OCI-LY3 (cell line): ENCODE data around the gene CHMP3.
"Not testable (repeated sequence)": the region's sequence is repeated elsewhere in the genome, so short reads cannot be mapped to it uniquely, and the experiment has no call there.

ENCODE experiments used
- H2AFZ ChIP-seq: fragments of 200-600, 300-600 bp; shearing (Covaris generic); 2 replicates; pipeline ENCODE4 v1.6.0; 2014; ENCODE audit warnings: antibody characterized with exemption, low read depth, low read length
- H3K27ac ChIP-seq: fragments of 200-600, 300-600 bp; sonication (generic); 2 replicates; pipeline ENCODE4 v1.5.1; 2014; ENCODE audit warnings: mild to moderate bottlenecking, low read length, moderate library complexity, mixed read lengths
- H3K27me3 ChIP-seq: fragments of 200-600, 300-600 bp; sonication (generic); 2 replicates; pipeline ENCODE4 v1.6.1; 2014; ENCODE audit warnings: low read depth, low read length, mixed read lengths
- H3K36me3 ChIP-seq: fragments of 200-600, 300-600 bp; sonication (generic); replicated peaks from 2 replicates; pipeline ENCODE3; 2014; ENCODE audit warnings: low read depth, low read length, mixed read lengths
- H3K4me1 ChIP-seq: fragments of 300-600, 200-600 bp; sonication (generic); 2 replicates; pipeline ENCODE4 v1.6.1; 2014; ENCODE audit warnings: low read length, mixed read lengths
- H3K4me2 ChIP-seq: fragments of 200-600, 300-600 bp; sonication (generic); 2 replicates; pipeline ENCODE4 v1.6.1; 2014; ENCODE audit warnings: low read length, mixed read lengths
- H3K4me3 ChIP-seq: fragments of 300-600, 200-600 bp; sonication (generic); 2 replicates; pipeline ENCODE4 v1.5.1; 2014; ENCODE audit warnings: antibody characterized with exemption, mild to moderate bottlenecking, low read length, moderate library complexity
- H3K79me2 ChIP-seq: fragments of 300-600, 200-600 bp; shearing (Covaris generic); 2 replicates; pipeline ENCODE4 v1.6.1; 2014; ENCODE audit warnings: mild to moderate bottlenecking, low read length, mixed read lengths
- H3K9ac ChIP-seq: fragments of 300-600, 200-600 bp; shearing (Covaris generic); 2 replicates; pipeline ENCODE4 v1.6.0; 2014; ENCODE audit warnings: mild to moderate bottlenecking, low read length, moderate library complexity
- H3K9me3 ChIP-seq: fragments of 200-600, 300-600 bp; shearing (Covaris generic); 2 replicates; pipeline ENCODE4 v1.6.1; 2014; ENCODE audit warnings: low read length, mixed read lengths; ENCODE audit not compliant: insufficient read depth
- H4K20me1 ChIP-seq: fragments of 200-600, 300-600 bp; sonication (generic); 2 replicates; pipeline ENCODE4 v1.6.1; 2016; ENCODE audit warnings: low read length, mixed read lengths; ENCODE audit not compliant: insufficient read depth
- CTCF ChIP-seq: fragments of 200-600, 300-600 bp; sonication (generic); IDR thresholded peaks from 2 replicates; pipeline ENCODE4 v1.5.1; 2014; ENCODE audit warnings: antibody characterized with exemption, low read length, low read depth
- EZH2phosphoT487 ChIP-seq: fragments of 200-600 bp; shearing (Covaris generic); IDR thresholded peaks from 2 replicates; pipeline ENCODE4 v1.6.1; 2018; ENCODE audit warnings: antibody characterized with exemption, mixed run types, low read depth

The CHMP3 gene

DNA sequence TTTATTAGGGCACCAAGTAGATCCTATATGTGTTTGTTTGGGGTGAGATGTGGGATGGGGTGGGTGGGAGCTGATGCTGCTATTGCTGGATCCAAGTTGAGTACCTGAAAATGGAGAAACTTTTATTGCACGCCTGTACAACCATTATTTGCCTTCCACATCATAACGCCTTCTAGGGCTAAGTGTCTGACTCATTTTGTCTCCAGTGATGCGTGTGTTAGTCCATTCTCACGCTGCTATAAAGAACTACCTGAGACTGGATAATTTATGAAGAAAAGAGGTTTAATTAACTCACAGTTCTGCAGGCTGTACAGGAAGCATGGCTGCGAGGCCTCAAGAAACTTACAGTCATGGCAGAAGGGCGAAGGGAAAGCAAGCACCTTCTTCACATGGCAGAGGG lies 63.9 kb downstream of the CHMP3 start:
- Histone ChIP-seq H3K27me3 (no peaks in the 10 kb centered on the region), H3K27ac (no peak overlapping the region), H3K36me3 (peaks cover 91% of the 10 kb centered on the region), H3K79me2 (no peaks in the 10 kb centered on the region), H2AFZ (no peak overlapping the region), H3K4me1 (peaks cover 10% of the 10 kb centered on the region; the same call in 1 of the 2 replicates), H4K20me1 (0 out of 2 replicates have a peak, but pooled peaks cover 5% of the 10 kb centered on the region), H3K4me3 (no peak overlapping the region), H3K4me2 (no peak overlapping the region), H3K9ac (no peak overlapping the region), H3K9me3 (no peaks in the 10 kb centered on the region)
- TF ChIP-seq CTCF, result no peak

GRCh38 chr2:86498468-86499260 lies 64.6 kb downstream of the CHMP3 start:
- H3K4me3 ChIP-seq, result no peak overlapping the region
- no peak overlapping the region for H3K27ac ChIP-seq
- no peak overlapping the region for H3K9ac ChIP-seq
- H3K4me2 ChIP-seq, result no peak overlapping the region
- H3K79me2 ChIP-seq, result no peaks in the 10 kb centered on the region
- peaks cover 93% of the 10 kb centered on the region for H3K36me3 ChIP-seq
- H4K20me1 ChIP-seq, result 0 out of 2 replicates have a peak, but pooled peaks cover 9% of the 10 kb centered on the region
- peaks cover 10% of the 10 kb centered on the region; the same call in 1 of the 2 replicates for H3K4me1 ChIP-seq
- H3K27me3 ChIP-seq, result no peaks in the 10 kb centered on the region
- H2AFZ ChIP-seq, result no peak overlapping the region
- H3K9me3 ChIP-seq, result no peaks in the 10 kb centered on the region
- TF ChIP-seq EZH2phosphoT487 (no peak), CTCF (no peak)

- H3K4me3 ChIP-seq, H3K9ac ChIP-seq, H3K9me3 ChIP-seq, H3K27me3 ChIP-seq, H2AFZ ChIP-seq, H3K79me2 ChIP-seq, H3K4me2 ChIP-seq, H3K4me1 ChIP-seq, H3K27ac ChIP-seq: not testable (repeated sequence)
- Histone ChIP-seq H3K36me3 (peaks cover 92% of the 10 kb centered on the region), H4K20me1 (0 out of 2 replicates have a peak, but pooled peaks cover 11% of the 10 kb centered on the region)
Measured at GRCh38 chr2:86496391-86496790, 66.9 kb downstream of the CHMP3 start.

DNA sequence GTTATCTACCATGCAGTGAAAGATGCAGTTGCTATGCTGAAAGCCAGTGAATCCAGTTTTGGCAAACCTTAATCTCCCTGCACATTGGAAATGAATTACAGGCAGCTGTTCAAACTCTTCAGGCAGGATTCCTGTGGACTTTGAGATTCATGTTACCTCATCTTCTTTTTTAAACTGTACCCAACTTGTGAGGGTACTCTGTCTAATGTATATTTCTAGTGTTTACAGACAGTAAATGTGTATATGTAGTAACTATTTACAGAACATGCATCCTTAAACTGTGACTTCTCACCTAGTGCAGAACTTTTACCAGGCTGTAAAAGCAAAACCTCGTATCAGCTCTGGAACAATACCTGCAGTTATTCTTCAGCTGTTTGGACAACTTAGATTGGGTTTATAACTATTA lies 71.2 kb downstream of the CHMP3 start:
- Histone ChIP-seq H3K9ac (no peak overlapping the region), H3K79me2 (no peaks in the 10 kb centered on the region), H3K4me3 (no peak overlapping the region), H3K4me2 (no peak overlapping the region), H3K4me1 (no peaks in the 10 kb centered on the region), H4K20me1 (peaks cover 26% of the 10 kb centered on the region; the same call in 1 of the 2 replicates), H2AFZ (no peak overlapping the region), H3K27ac (no peak overlapping the region), H3K9me3 (no peaks in the 10 kb centered on the region), H3K27me3 (no peaks in the 10 kb centered on the region), H3K36me3 (peaks cover 95% of the 10 kb centered on the region)
- TF ChIP-seq CTCF (no peak), EZH2phosphoT487 (no peak)
